HCT116 (cell line): Measurements from ENCODE around the gene CBR1. TPM values are rescaled to one million over a fixed set of nuclear protein-coding genes. Genes with fewer than 3 reads are reported as not detected.

Experiments
- ATAC-seq: fragments of 200-7000 bp; cut with Tn5 transposase; 2 replicates; pipeline ENCODE4 v1.9.1; 2020; ENCODE audit warnings: mild to moderate bottlenecking, moderate library complexity
- BruUV-seq: library from RNA; stranded (reverse); fragments of 400-500 nt; replicated peaks from 2 replicates; lab custom pipeline; 2021; lab: Mats Ljungman, UMichigan
- CTCF ChIA-PET: fragments of 300-600 bp; sonication (Branson Sonifier 250); formaldehyde crosslinking; loops from one replicate; lab custom pipeline; 2021; ENCODE audit warnings: antibody characterized with exemption; lab: Charles Lee
- POLR2A ChIA-PET: fragments of 300-600, 350-600 bp; sonication (Branson Sonifier 250); formaldehyde crosslinking; loops from one replicate; lab custom pipeline; 2021; ENCODE audit warnings: antibody characterized with exemption; lab: Charles Lee
- RAD21 ChIA-PET, 2 experiments: fragments of 300-600 bp; sonication (Branson Sonifier 250); formaldehyde crosslinking; loops; one replicate each; lab custom pipeline; 2023; ENCODE audit warnings: low total read pairs in 2 of 2; ENCODE audit not compliant: uncharacterized antibody in 2 of 2, unreplicated experiment in 2 of 2, low non-redundant PET in 1 of 2; lab: Charles Lee
- DNase-seq: peaks from one replicate; pipeline ENCODE4 v3.0.0-alpha.2; 2010; ENCODE audit warnings: low read depth, low spot score
- H2AFZ ChIP-seq: fragments of 200-600 bp; shearing (Covaris generic), sonication (generic); 2 replicates; pipeline ENCODE4 v1.6.1; 2017; ENCODE audit warnings: low read depth, mixed run types, mixed read lengths, antibody characterized with exemption, low read length; ENCODE audit not compliant: poor library complexity, severe bottlenecking
- H3K27ac ChIP-seq: 2 replicates; pipeline ENCODE4 v1.5.1; 2012; ENCODE audit warnings: low read depth, low read length
- H3K27me3 ChIP-seq: fragments of 200-600 bp; sonication (generic); 2 replicates; pipeline ENCODE4 v1.6.1; 2016; ENCODE audit warnings: mixed run types, low read length, mixed read lengths; ENCODE audit not compliant: insufficient read depth
- H3K36me3 ChIP-seq, 2 experiments: fragments of 200-500 bp in 1 of 2; fragments of 200-600 bp in 1 of 2; sonication (Bioruptor generic) in 1 of 2; sonication (generic) in 1 of 2; 2 replicates each; pipeline versions ENCODE4 v1.5.1 to v1.6.1; 2014 to 2016; ENCODE audit warnings: low read length in 2 of 2, inconsistent platforms in 1 of 2, mixed read lengths in 1 of 2, mixed run types in 1 of 2; ENCODE audit not compliant: insufficient read depth in 2 of 2, control insufficient read depth in 1 of 2
- H3K4me1 ChIP-seq, 2 experiments: fragments of 200-600 bp in 1 of 2; sonication (generic) in 1 of 2; 2 replicates each; pipeline versions ENCODE4 v1.5.1 to v1.6.1; 2012 to 2017; ENCODE audit warnings: low read length in 2 of 2, inconsistent platforms in 1 of 2, mild to moderate bottlenecking in 1 of 2, mixed read lengths in 1 of 2, mixed run types in 1 of 2, moderate library complexity in 1 of 2; ENCODE audit not compliant: insufficient read depth in 2 of 2, control insufficient read depth in 1 of 2
- H3K4me2 ChIP-seq: fragments of 200-600 bp; sonication (generic); 2 replicates; pipeline ENCODE4 v1.6.1; 2017; ENCODE audit warnings: mixed run types, low read length, mixed read lengths
- H3K4me3 ChIP-seq, 2 experiments: fragments of 200-600 bp in 1 of 2; sonication (generic) in 1 of 2; replicated peaks in 1 of 2; 2 replicates each; pipeline ENCODE4 v1.5.1; 2011 to 2016; ENCODE audit warnings: low read length in 2 of 2, control low read depth in 1 of 2, low read depth in 1 of 2, mild to moderate bottlenecking in 1 of 2, mixed read lengths in 1 of 2, mixed run types in 1 of 2
- H3K79me2 ChIP-seq: fragments of 200-600 bp; sonication (generic); 2 replicates; pipeline ENCODE4 v1.6.1; 2017; ENCODE audit warnings: mild to moderate bottlenecking, mixed run types, low read length, moderate library complexity, mixed read lengths; ENCODE audit not compliant: insufficient read depth
- H3K9ac ChIP-seq: fragments of 200-600 bp; sonication (generic); 2 replicates; pipeline ENCODE4 v1.6.1; 2016; ENCODE audit warnings: low read length, mixed read lengths
- H3K9me2 ChIP-seq: fragments of 200-600 bp; sonication (generic), shearing (Covaris generic); 2 replicates; pipeline ENCODE4 v1.6.1; 2017; ENCODE audit warnings: mixed run types, mild to moderate bottlenecking, moderate library complexity; ENCODE audit not compliant: insufficient read depth
- H3K9me3 ChIP-seq, 2 experiments: fragments of 200-500 bp in 1 of 2; fragments of 200-600 bp in 1 of 2; sonication (Bioruptor generic) in 1 of 2; sonication (generic) in 1 of 2; 2 replicates each; pipeline ENCODE4 v1.6.1; 2014 to 2017; ENCODE audit warnings: low read length in 2 of 2, mixed read lengths in 2 of 2, inconsistent platforms in 1 of 2, low read depth in 1 of 2, mild to moderate bottlenecking in 1 of 2, mixed run types in 1 of 2, moderate library complexity in 1 of 2; ENCODE audit not compliant: control insufficient read depth in 1 of 2, insufficient read depth in 1 of 2
- H4K20me1 ChIP-seq: fragments of 200-600 bp; sonication (generic), shearing (Covaris generic); 2 replicates; pipeline ENCODE4 v1.6.1; 2017; ENCODE audit warnings: mixed run types, mild to moderate bottlenecking, moderate library complexity; ENCODE audit not compliant: insufficient read depth
- CBX3 ChIP-seq: IDR thresholded peaks from 2 replicates; pipeline ENCODE4 v1.6.1; 2012; ENCODE audit warnings: low read depth
- CEBPB ChIP-seq: IDR thresholded peaks from 2 replicates; pipeline ENCODE4 v1.6.1; 2012; ENCODE audit warnings: low read depth
- ELF1 ChIP-seq: IDR thresholded peaks from 2 replicates; pipeline ENCODE4 v1.6.1; 2012; ENCODE audit warnings: low read depth, borderline replicate concordance
- EZH2 ChIP-seq: fragments of 200-600 bp; sonication (generic); IDR thresholded peaks from 2 replicates; pipeline ENCODE4 v1.6.1; 2017; ENCODE audit warnings: antibody characterized with exemption, mixed run types
- EZH2phosphoT487 ChIP-seq: fragments of 200-600 bp; IDR thresholded peaks from 2 replicates; pipeline ENCODE4 v1.6.1; 2018; ENCODE audit warnings: antibody characterized with exemption, borderline replicate concordance
- JUND ChIP-seq: IDR thresholded peaks from 2 replicates; pipeline ENCODE4 v1.6.1; 2012
- POLR2AphosphoS5 ChIP-seq: IDR thresholded peaks from 2 replicates; pipeline ENCODE4 v1.6.1; 2011; ENCODE audit warnings: mild to moderate bottlenecking, low read depth, low read length, moderate library complexity
- RAD21 ChIP-seq: IDR thresholded peaks from 2 replicates; pipeline ENCODE4 v1.6.1; 2012; ENCODE audit warnings: low read depth, mild to moderate bottlenecking
- SIN3A ChIP-seq: IDR thresholded peaks from 2 replicates; pipeline ENCODE4 v1.6.1; 2012; ENCODE audit warnings: low read depth
- SP1 ChIP-seq: IDR thresholded peaks from 2 replicates; pipeline ENCODE4 v1.6.1; 2012; ENCODE audit warnings: low read depth
- SRF ChIP-seq: IDR thresholded peaks from 2 replicates; pipeline ENCODE4 v1.6.1; 2012; ENCODE audit warnings: low read depth
- TCF7L2 ChIP-seq: IDR thresholded peaks from 2 replicates; pipeline ENCODE4 v1.7.0; 2011; ENCODE audit warnings: borderline replicate concordance, inconsistent platforms; ENCODE audit not compliant: insufficient read depth, insufficient read length; ENCODE audit errors: extremely low read depth
- YY1 ChIP-seq: IDR thresholded peaks from 2 replicates; pipeline ENCODE4 v1.6.1; 2011; ENCODE audit warnings: low read length, low read depth, moderate library complexity, mild to moderate bottlenecking; ENCODE audit not compliant: insufficient replicate concordance; ENCODE audit errors: extremely low read depth
- ZFX ChIP-seq: fragments of 450-650 bp; IDR thresholded peaks from 2 replicates; pipeline ENCODE4 v1.6.1; 2017
- ZNF274 ChIP-seq: fragments of 200-500 bp; sonication (Bioruptor generic); IDR thresholded peaks from 2 replicates; pipeline ENCODE4 v1.6.1; 2014; ENCODE audit warnings: mild to moderate bottlenecking, low read depth, low read length, inconsistent platforms
- intact Hi-C: fragments of 100-400 bp; cut with micrococcal nuclease; formaldehyde crosslinking; loops from 2 replicates; pipeline ENCODE4 v1.10.0; 2022
- total RNA-seq: library from RNA; stranded (reverse); gene quantifications from one replicate; pipeline ENCODE4 v1.2.1, GENCODE V29; 2021; ENCODE audit not compliant: unreplicated experiment
- TF ChIP-seq, protein P1 (sequence below), 3 experiments: fragments of 200-600 bp in 1 of 3; sonication (generic) in 1 of 3; IDR thresholded peaks in 2 of 3; conservative IDR thresholded peaks in 1 of 3; 2 replicates each; pipeline ENCODE4 v1.5.1; 2012 to 2017; ENCODE audit warnings: low read depth in 2 of 3, low read length in 2 of 3, antibody characterized with exemption in 1 of 3, borderline replicate concordance in 1 of 3, control low read depth in 1 of 3, mild to moderate bottlenecking in 1 of 3, mixed read lengths in 1 of 3, mixed run types in 1 of 3, moderate library complexity in 1 of 3; ENCODE audit not compliant: insufficient read depth in 1 of 3
- TF ChIP-seq, protein P2 (sequence below): IDR thresholded peaks from 2 replicates; pipeline ENCODE4 v1.6.1; 2012
- TF ChIP-seq, protein P3 (sequence below): IDR thresholded peaks from 2 replicates; pipeline ENCODE4 v1.6.1; 2012; ENCODE audit warnings: low read depth
- TF ChIP-seq, protein P4 (sequence below): IDR thresholded peaks from 2 replicates; pipeline ENCODE4 v1.6.1; 2011; ENCODE audit warnings: mild to moderate bottlenecking, low read length, moderate library complexity; ENCODE audit not compliant: insufficient replicate concordance; ENCODE audit errors: extremely low read depth
- TF ChIP-seq, protein P5 (sequence below): IDR thresholded peaks from 2 replicates; pipeline ENCODE4 v1.6.1; 2012

CBR1 gene
- total RNA-seq, 1 experiment from 2014 or later, result 0.91 TPM

DNA sequence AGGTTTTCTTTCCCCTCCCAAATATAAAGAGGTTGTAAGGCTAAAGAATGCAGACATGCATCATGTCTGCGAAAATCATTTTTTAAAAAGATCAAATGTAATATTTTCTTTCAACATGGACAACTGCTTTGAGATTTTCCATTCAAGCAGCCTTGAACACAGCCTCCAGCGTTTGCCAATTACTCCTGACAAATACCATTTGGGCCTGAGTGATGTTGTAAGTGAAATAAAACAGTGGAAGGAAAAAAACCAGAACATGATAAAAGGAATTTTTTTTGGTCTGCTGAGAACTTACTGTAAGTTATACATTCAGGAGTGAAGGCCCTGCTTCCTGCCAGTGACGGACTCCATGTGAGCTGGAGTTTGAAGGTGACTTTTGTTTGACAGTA is 46.7 kb upstream of the CBR1 start:
- no peaks in the 10 kb centered on the region for H3K36me3 ChIP-seq
- BruUV-seq, result no TSS peak
- H3K4me2 ChIP-seq, result no peak overlapping the region
- ChIA-PET CTCF (no interaction called here), RAD21 (no interaction called here), POLR2A (no interaction called here)
- intact Hi-C loops, result loop anchor here (10.0 kb wide), 1 partner anchor 588 kb away; no protein-coding TSS in a partner anchor
- H3K4me3 ChIP-seq, result no peak overlapping the region
- no peaks in the 10 kb centered on the region for H3K4me1 ChIP-seq
- no peaks in the 10 kb centered on the region for H4K20me1 ChIP-seq
- DNase-seq (no peak), ATAC-seq (no peak)
- TF ChIP-seq, protein P1, sequence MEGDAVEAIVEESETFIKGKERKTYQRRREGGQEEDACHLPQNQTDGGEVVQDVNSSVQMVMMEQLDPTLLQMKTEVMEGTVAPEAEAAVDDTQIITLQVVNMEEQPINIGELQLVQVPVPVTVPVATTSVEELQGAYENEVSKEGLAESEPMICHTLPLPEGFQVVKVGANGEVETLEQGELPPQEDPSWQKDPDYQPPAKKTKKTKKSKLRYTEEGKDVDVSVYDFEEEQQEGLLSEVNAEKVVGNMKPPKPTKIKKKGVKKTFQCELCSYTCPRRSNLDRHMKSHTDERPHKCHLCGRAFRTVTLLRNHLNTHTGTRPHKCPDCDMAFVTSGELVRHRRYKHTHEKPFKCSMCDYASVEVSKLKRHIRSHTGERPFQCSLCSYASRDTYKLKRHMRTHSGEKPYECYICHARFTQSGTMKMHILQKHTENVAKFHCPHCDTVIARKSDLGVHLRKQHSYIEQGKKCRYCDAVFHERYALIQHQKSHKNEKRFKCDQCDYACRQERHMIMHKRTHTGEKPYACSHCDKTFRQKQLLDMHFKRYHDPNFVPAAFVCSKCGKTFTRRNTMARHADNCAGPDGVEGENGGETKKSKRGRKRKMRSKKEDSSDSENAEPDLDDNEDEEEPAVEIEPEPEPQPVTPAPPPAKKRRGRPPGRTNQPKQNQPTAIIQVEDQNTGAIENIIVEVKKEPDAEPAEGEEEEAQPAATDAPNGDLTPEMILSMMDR (IDR thresholded peaks at IDR 0.05 in 2 of 3, conservative IDR thresholded peaks at IDR 0.05 in 1 of 3; ENCODE audit: borderline replicate concordance in 1 of 3, insufficient read depth in 1 of 3, low read depth in 2 of 3, low read length in 2 of 3), result no peak
- TF ChIP-seq SIN3A (no peak), SP1 (no peak), EZH2phosphoT487 (no peak), TCF7L2 (no peak), YY1 (no peak), CBX3 (no peak), SRF (no peak), ZFX (no peak), RAD21 (no peak), ZNF274 (no peak), CEBPB (no peak), ELF1 (no peak), POLR2AphosphoS5 (no peak), JUND (no peak), EZH2 (no peak)
- TF ChIP-seq, protein P2, sequence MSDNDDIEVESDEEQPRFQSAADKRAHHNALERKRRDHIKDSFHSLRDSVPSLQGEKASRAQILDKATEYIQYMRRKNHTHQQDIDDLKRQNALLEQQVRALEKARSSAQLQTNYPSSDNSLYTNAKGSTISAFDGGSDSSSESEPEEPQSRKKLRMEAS, result no peak
- TF ChIP-seq, protein P3, sequence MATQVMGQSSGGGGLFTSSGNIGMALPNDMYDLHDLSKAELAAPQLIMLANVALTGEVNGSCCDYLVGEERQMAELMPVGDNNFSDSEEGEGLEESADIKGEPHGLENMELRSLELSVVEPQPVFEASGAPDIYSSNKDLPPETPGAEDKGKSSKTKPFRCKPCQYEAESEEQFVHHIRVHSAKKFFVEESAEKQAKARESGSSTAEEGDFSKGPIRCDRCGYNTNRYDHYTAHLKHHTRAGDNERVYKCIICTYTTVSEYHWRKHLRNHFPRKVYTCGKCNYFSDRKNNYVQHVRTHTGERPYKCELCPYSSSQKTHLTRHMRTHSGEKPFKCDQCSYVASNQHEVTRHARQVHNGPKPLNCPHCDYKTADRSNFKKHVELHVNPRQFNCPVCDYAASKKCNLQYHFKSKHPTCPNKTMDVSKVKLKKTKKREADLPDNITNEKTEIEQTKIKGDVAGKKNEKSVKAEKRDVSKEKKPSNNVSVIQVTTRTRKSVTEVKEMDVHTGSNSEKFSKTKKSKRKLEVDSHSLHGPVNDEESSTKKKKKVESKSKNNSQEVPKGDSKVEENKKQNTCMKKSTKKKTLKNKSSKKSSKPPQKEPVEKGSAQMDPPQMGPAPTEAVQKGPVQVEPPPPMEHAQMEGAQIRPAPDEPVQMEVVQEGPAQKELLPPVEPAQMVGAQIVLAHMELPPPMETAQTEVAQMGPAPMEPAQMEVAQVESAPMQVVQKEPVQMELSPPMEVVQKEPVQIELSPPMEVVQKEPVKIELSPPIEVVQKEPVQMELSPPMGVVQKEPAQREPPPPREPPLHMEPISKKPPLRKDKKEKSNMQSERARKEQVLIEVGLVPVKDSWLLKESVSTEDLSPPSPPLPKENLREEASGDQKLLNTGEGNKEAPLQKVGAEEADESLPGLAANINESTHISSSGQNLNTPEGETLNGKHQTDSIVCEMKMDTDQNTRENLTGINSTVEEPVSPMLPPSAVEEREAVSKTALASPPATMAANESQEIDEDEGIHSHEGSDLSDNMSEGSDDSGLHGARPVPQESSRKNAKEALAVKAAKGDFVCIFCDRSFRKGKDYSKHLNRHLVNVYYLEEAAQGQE, result no peak
- TF ChIP-seq, protein P4, sequence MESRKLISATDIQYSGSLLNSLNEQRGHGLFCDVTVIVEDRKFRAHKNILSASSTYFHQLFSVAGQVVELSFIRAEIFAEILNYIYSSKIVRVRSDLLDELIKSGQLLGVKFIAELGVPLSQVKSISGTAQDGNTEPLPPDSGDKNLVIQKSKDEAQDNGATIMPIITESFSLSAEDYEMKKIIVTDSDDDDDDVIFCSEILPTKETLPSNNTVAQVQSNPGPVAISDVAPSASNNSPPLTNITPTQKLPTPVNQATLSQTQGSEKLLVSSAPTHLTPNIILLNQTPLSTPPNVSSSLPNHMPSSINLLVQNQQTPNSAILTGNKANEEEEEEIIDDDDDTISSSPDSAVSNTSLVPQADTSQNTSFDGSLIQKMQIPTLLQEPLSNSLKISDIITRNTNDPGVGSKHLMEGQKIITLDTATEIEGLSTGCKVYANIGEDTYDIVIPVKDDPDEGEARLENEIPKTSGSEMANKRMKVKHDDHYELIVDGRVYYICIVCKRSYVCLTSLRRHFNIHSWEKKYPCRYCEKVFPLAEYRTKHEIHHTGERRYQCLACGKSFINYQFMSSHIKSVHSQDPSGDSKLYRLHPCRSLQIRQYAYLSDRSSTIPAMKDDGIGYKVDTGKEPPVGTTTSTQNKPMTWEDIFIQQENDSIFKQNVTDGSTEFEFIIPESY, result no peak
- TF ChIP-seq, protein P5, sequence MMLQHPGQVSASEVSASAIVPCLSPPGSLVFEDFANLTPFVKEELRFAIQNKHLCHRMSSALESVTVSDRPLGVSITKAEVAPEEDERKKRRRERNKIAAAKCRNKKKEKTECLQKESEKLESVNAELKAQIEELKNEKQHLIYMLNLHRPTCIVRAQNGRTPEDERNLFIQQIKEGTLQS, result no peak
- H3K9me2 ChIP-seq, result no peaks in the 10 kb centered on the region
- H3K27ac ChIP-seq, result no peak overlapping the region
- H3K9me3 ChIP-seq, result no peaks in the 10 kb centered on the region
- peaks cover 2% of the 10 kb centered on the region; the same call in 1 of the 2 replicates for H3K27me3 ChIP-seq
- H3K9ac ChIP-seq, result no peak overlapping the region
- H2AFZ ChIP-seq, result no peak overlapping the region
- no peaks in the 10 kb centered on the region for H3K79me2 ChIP-seq
